HepG2 (cell line): ENCODE data around the gene ALG8. TPM values are rescaled to one million over a fixed set of nuclear protein-coding genes. Genes with fewer than 3 reads are reported as not detected.
A peak's percentile ranks its signal among the peaks of the same experiment; 100 is the strongest.

ENCODE experiments used
- ARID5B ChIP-seq: IDR thresholded peaks from 2 replicates; pipeline ENCODE4 v1.4.0; 2020; ENCODE audit warnings: mild to moderate bottlenecking, missing genetic modification reagents
- GTF3A ChIP-seq: sonication (generic); formaldehyde crosslinking; conservative IDR thresholded peaks from 2 replicates; pipeline ENCODE4 v1.4.0; 2020; ENCODE audit warnings: mild to moderate bottlenecking, missing genetic modification reagents
- HNRNPK ChIP-seq: fragments of 200-400 bp; formaldehyde crosslinking; IDR thresholded peaks from 2 replicates; pipeline ENCODE4 v1.6.1; 2018; ENCODE audit warnings: low read length, low read depth, moderate library complexity, mild to moderate bottlenecking; ENCODE audit not compliant: poor library complexity, severe bottlenecking
- HOXA3 ChIP-seq: sonication (generic); formaldehyde crosslinking; IDR thresholded peaks from 2 replicates; pipeline ENCODE4 v1.5.0; 2020; ENCODE audit warnings: missing genetic modification reagents
- IKZF5 ChIP-seq: IDR thresholded peaks from 2 replicates; pipeline ENCODE4 v1.6.1; 2018; ENCODE audit warnings: missing genetic modification reagents, mild to moderate bottlenecking, missing compliant biosample characterization
- KDM1A ChIP-seq: IDR thresholded peaks from 2 replicates; pipeline ENCODE4 v1.6.1; 2016; ENCODE audit warnings: missing compliant biosample characterization
- NCOR1 ChIP-seq: fragments of 200-600 bp; sonication (generic); IDR thresholded peaks from 2 replicates; pipeline ENCODE4 v1.7.0; 2017; ENCODE audit warnings: antibody characterized with exemption, low read length, borderline replicate concordance
- NRL ChIP-seq: sonication (generic); formaldehyde crosslinking; IDR thresholded peaks from 2 replicates; pipeline ENCODE4 v1.5.0; 2020; ENCODE audit warnings: missing genetic modification reagents, mild to moderate bottlenecking, moderate library complexity, borderline replicate concordance
- SCMH1 ChIP-seq: sonication (generic); formaldehyde crosslinking; IDR thresholded peaks from 2 replicates; pipeline ENCODE4 v1.9.0; 2021; ENCODE audit warnings: missing genetic modification reagents, mild to moderate bottlenecking, borderline replicate concordance
- ZNF766 ChIP-seq: sonication (generic); formaldehyde crosslinking; IDR thresholded peaks from 2 replicates; pipeline ENCODE4 v1.5.0; 2020; ENCODE audit warnings: missing genetic modification reagents, borderline replicate concordance
- ZNF772 ChIP-seq: sonication (generic); formaldehyde crosslinking; IDR thresholded peaks from 2 replicates; pipeline ENCODE4 v1.5.0; 2020; ENCODE audit warnings: mild to moderate bottlenecking, missing genetic modification reagents
- polyA plus RNA-seq, 8 experiments: library from polyadenylated mRNA; depleted of rRNA in 3 of 8; stranded (reverse) in 7 of 8; unstranded in 1 of 8; fragments of >200 nt; fragmentation: Illumina TruSeq in 4 of 8; extraction: Trizol in 4 of 8; gene quantifications; 2 replicates each; pipeline versions ENCODE4 v1.2.1 to v1.2.3, GENCODE V29; 2011 to 2016; ENCODE audit warnings: low read depth in 4 of 8, missing spikeins in 1 of 8, mixed read lengths in 1 of 8; ENCODE audit not compliant: insufficient read depth in 1 of 8
- total RNA-seq, 5 experiments: library from RNA; depleted of rRNA; stranded (reverse); fragments of >200 nt; fragmentation: Illumina TruSeq; extraction: Trizol; gene quantifications; 2 replicates each; pipeline ENCODE4 v1.2.3, GENCODE V29; 2016; ENCODE audit warnings: low read depth in 1 of 5

ALG8 gene
- total and polyA plus RNA-seq, 2 of the 13 experiments (the other 11 are each of a cell fraction or from before 2014, with no cell fraction given) = 75.8 to 88.0 TPM

- TF ChIP-seq ARID5B (no peak), GTF3A (CRISPR knock-in tag) (no peak), NCOR1 (no peak), IKZF5 (no peak), SCMH1 (no peak), HOXA3 (no peak), HNRNPK (peak; percentile 18), NRL (CRISPR knock-in tag) (no peak), KDM1A (CRISPR knock-in tag) (peak; percentile 89), ZNF772 (no peak), ZNF766 (CRISPR knock-in tag) (no peak)
Measured at GRCh38 chr11:78138694-78139421, 568 bp downstream of the ALG8 start (continued).
